ENCODE results near the gene HINT2.

GRCh38 chr9:35813434-35814105 lies 1.3 kb downstream of the HINT2 start:
- TF ChIP-seq CTCF (IDR thresholded peaks at IDR 0.05), result peak in 2 of 4 experiments; percentile 12 to 13
- no peak for TF ChIP-seq POLR2AphosphoS5 (IDR thresholded peaks at IDR 0.05)

All from prostate gland (tissue), 2 donors.